SU-DHL-6 (cell line): ENCODE measurements around the gene KRT17.

Experiments used
- EZH2phosphoT487 ChIP-seq: fragments of 200-600 bp; sonication (generic), shearing (Covaris generic); conservative IDR thresholded peaks from 2 replicates; pipeline ENCODE4 v1.6.1; 2018; ENCODE audit warnings: mild to moderate bottlenecking, antibody characterized with exemption, low read length, moderate library complexity, mixed read lengths
- TF ChIP-seq, protein P1 (sequence below): fragments of 200-600 bp; sonication (generic); IDR thresholded peaks from one replicate; pipeline ENCODE4 v1.5.1; 2017; ENCODE audit warnings: antibody characterized with exemption, mild to moderate bottlenecking, low read length, moderate library complexity; ENCODE audit not compliant: insufficient read depth, poor library complexity, severe bottlenecking

DNA sequence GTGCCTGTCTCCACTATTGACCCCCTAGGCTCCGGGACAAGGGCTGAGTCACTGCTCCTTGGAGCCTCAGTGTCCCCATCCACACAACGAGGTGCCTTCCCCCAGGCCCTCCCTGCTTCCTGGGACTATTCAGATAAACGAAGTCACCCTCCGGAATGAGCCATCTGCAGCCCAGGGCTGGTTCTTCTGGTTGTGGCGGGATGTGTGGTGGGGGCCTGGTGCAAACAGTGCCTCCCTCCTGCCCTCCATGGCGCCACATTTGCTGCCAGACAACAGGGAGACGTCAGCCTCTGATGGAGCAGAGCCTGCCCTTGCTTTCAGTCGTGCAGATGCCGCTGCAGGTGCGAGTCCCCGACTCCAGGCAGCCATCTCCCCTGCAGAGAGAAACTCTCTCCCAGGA lies 6.7 kb downstream of the KRT17 start:
- TF ChIP-seq, protein P1, sequence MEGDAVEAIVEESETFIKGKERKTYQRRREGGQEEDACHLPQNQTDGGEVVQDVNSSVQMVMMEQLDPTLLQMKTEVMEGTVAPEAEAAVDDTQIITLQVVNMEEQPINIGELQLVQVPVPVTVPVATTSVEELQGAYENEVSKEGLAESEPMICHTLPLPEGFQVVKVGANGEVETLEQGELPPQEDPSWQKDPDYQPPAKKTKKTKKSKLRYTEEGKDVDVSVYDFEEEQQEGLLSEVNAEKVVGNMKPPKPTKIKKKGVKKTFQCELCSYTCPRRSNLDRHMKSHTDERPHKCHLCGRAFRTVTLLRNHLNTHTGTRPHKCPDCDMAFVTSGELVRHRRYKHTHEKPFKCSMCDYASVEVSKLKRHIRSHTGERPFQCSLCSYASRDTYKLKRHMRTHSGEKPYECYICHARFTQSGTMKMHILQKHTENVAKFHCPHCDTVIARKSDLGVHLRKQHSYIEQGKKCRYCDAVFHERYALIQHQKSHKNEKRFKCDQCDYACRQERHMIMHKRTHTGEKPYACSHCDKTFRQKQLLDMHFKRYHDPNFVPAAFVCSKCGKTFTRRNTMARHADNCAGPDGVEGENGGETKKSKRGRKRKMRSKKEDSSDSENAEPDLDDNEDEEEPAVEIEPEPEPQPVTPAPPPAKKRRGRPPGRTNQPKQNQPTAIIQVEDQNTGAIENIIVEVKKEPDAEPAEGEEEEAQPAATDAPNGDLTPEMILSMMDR = no peak
- TF ChIP-seq EZH2phosphoT487 = no peak
